SK-N-SH treated with all-trans-retinoic acid at 6 μM for 48 hours (cell line): Measurements from ENCODE around the gene PTPN13.

Source experiments
- ISL1 ChIP-seq: fragments of 250-450 bp; sonication (Bioruptor Pico); IDR thresholded peaks from 2 replicates; pipeline ENCODE4 v2.1.2; 2022; ENCODE audit warnings: mild to moderate bottlenecking, moderate library complexity
- RARB ChIP-seq: fragments of 250-450 bp; sonication (Bioruptor Pico); IDR thresholded peaks from 2 replicates; pipeline ENCODE4 v1.8.0; 2021; ENCODE audit warnings: mild to moderate bottlenecking, moderate library complexity
- TF ChIP-seq, protein P1 (sequence below): fragments of 250-450 bp; sonication (Bioruptor Pico); IDR thresholded peaks from 2 replicates; pipeline ENCODE4 v1.8.0; 2020; ENCODE audit warnings: mild to moderate bottlenecking, moderate library complexity, borderline replicate concordance

DNA sequence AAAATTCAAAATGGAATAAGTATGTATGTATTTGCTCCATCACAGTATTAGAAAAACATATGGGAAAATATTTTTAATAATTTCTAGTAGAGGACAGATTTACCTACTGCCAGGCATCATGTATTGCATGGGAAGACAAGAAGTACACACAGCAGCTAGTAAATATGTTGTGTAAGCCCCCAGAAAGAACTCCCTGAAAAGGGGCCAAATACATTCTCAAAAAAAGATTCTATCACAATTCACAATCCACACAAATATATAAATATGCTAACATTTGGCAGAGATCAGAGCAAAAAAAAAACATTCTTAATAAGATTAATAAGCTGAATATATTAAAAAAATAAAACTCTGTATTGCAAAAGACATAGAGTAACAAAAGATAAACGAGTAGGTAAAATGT, 227.0 kb downstream of the PTPN13 start:
- TF ChIP-seq, protein P1, sequence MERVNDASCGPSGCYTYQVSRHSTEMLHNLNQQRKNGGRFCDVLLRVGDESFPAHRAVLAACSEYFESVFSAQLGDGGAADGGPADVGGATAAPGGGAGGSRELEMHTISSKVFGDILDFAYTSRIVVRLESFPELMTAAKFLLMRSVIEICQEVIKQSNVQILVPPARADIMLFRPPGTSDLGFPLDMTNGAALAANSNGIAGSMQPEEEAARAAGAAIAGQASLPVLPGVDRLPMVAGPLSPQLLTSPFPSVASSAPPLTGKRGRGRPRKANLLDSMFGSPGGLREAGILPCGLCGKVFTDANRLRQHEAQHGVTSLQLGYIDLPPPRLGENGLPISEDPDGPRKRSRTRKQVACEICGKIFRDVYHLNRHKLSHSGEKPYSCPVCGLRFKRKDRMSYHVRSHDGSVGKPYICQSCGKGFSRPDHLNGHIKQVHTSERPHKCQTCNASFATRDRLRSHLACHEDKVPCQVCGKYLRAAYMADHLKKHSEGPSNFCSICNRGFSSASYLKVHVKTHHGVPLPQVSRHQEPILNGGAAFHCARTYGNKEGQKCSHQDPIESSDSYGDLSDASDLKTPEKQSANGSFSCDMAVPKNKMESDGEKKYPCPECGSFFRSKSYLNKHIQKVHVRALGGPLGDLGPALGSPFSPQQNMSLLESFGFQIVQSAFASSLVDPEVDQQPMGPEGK, result no peak
- TF ChIP-seq ISL1 (no peak), RARB (CRISPR knock-in tag) (no peak)
